ENCODE data around the gene CFDP1.

GRCh38 chr16:75262800-75263127 is 170.5 kb downstream of the CFDP1 start:
- TF ChIP-seq KDM1A (IDR thresholded peaks at IDR 0.05; ENCODE audit: low read depth): no peak
- TF ChIP-seq CTCF (IDR thresholded peaks at IDR 0.05): no peak
- TF ChIP-seq PBX3 (IDR thresholded peaks at IDR 0.05): no peak
- TF ChIP-seq MAX (IDR thresholded peaks at IDR 0.05): no peak
- no peak for TF ChIP-seq RNF2 (IDR thresholded peaks at IDR 0.05; ENCODE audit: borderline replicate concordance, low read depth)
- no peak for TF ChIP-seq JUN (IDR thresholded peaks at IDR 0.05)
- TF ChIP-seq EP300 (IDR thresholded peaks at IDR 0.05): no peak
- no peak for TF ChIP-seq MYC (IDR thresholded peaks at IDR 0.05; ENCODE audit: borderline replicate concordance, low read length)
- no peak for TF ChIP-seq JUNB (IDR thresholded peaks at IDR 0.05)
